Aorta (tissue), 5 donors: ENCODE measurements around the gene SRBD1. TPM values are rescaled to one million over a fixed set of nuclear protein-coding genes. Genes with fewer than 3 reads are reported as not detected.
A peak's percentile ranks its signal among the peaks of the same experiment; 100 is the strongest.

Experiments
- ATAC-seq: fragments of 200-7000 bp; cut with Tn5 transposase; one replicate; pipeline ENCODE4 v1.9.1; 2022; ENCODE audit warnings: moderate library complexity; ENCODE audit not compliant: low FRiP score
- DNase-seq, 2 donors: peaks; one replicate each; pipeline ENCODE4 v3.0.0-alpha.2; 2020
- H3K27ac ChIP-seq, 2 donors: one replicate each; pipeline ENCODE4 v1.5.1; 2013; ENCODE audit warnings: low read length in 2 of 2, mild to moderate bottlenecking in 2 of 2, moderate library complexity in 2 of 2, control low read depth in 1 of 2, inconsistent platforms in 1 of 2, low read depth in 1 of 2
- H3K27me3 ChIP-seq, 2 donors: one replicate each; pipeline ENCODE4 v1.6.1; 2013; ENCODE audit warnings: control low read depth in 1 of 2, low read length in 1 of 2, mild to moderate bottlenecking in 1 of 2, moderate library complexity in 1 of 2; ENCODE audit not compliant: insufficient read depth in 2 of 2, control insufficient read depth in 1 of 2
- H3K36me3 ChIP-seq, 2 donors: one replicate each; pipeline ENCODE4 v1.6.1; 2013; ENCODE audit warnings: control low read depth in 1 of 2, low read length in 1 of 2, mild to moderate bottlenecking in 1 of 2; ENCODE audit not compliant: insufficient read depth in 2 of 2, control insufficient read depth in 1 of 2
- H3K4me1 ChIP-seq, 2 donors: one replicate each; pipeline ENCODE4 v1.6.1; 2013; ENCODE audit warnings: low read length in 2 of 2, control low read depth in 1 of 2, mild to moderate bottlenecking in 1 of 2, moderate library complexity in 1 of 2; ENCODE audit not compliant: insufficient read depth in 2 of 2, control insufficient read depth in 1 of 2
- H3K4me3 ChIP-seq, 2 donors: one replicate each; pipeline ENCODE4 v1.5.1; 2013; ENCODE audit warnings: low read length in 2 of 2, control low read depth in 1 of 2, mild to moderate bottlenecking in 1 of 2
- H3K9me3 ChIP-seq: one replicate; pipeline ENCODE4 v1.6.1; 2013; ENCODE audit warnings: mild to moderate bottlenecking, low read length; ENCODE audit not compliant: control insufficient read depth
- WGBS, 2 donors: extraction: QIAGEN DNeasy Blood & Tissue Kit; methylation state at CpG; one replicate each; pipeline ENCODE4 v1.1.7; 2013; 5-methylcytosine and 5-hydroxymethylcytosine counted together
- intact Hi-C, 2 donors: fragments of 100-400 bp; cut with DNase I; formaldehyde crosslinking; loops; one replicate each; pipeline versions ENCODE4 v1.14.2 to v1.15.0; 2022
- polyA plus RNA-seq, 2 donors: library from polyadenylated mRNA; stranded (reverse); fragments of 200-250 nt; gene quantifications; one replicate each; pipeline ENCODE4 v1.2.3, GENCODE V29; 2013
- total RNA-seq, 2 donors: library from RNA; stranded (reverse); fragmentation: NEBNext Ultra II Directional; extraction: Animal tissue kit (Norgen Biotek cat#: 25700); gene quantifications; one replicate each; pipeline ENCODE4 v1.2.1, GENCODE V29; 2021
- donor health status: healthy with polysubstance abuse.
- donor health status: Bipolar disorder and iron deficiency.
- donor health status: DM: no; HTN: no; CAD: no.
- donor health status: DM: no; HTN: no; CAD: no.
- donor health status: DM: yes; HTN: yes; CAD: no.

Gene SRBD1
- total and polyA plus RNA-seq, 4 donors = 5.4 to 21.2 (median 10.6) TPM

DNA sequence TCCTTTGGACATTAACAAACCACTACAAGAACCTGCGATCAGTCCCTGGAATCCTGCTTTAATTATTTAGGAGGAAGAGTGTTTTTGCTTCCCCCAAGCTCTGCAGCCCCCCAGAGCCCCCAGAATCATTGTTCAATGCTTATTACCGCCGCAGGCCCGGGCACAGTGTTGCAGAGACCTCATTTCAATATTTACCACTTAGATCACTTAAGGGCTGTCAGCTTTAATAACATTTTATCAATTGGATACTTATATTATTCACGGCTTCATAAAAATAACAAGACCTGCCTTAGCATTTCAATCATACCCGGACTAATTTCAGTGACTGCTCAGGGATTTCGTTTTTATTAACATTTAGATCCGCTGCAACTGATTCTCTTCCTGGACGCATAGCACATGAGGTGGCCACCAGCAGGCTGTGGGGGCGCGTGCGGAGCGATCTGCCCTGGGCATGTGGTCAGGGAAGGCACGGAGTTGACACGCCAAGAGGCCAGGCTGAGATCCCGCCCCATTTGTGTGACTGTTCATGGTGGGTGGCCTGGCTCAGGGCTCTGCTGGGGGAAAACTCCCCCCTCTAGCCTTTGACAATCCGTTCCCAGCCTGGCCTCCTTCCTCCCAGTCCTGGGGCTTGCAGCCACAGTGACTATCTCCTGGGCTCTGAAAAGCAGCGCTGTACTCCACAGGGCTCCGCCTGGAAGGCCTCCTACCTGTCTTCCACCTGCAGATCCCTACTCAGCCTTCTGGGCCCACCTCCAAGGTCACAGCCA lies 267.6 kb downstream of the SRBD1 start:
- DNase-seq (peak in 1 of 2 donors; percentile 50), ATAC-seq (peak; percentile 53)
- H3K27me3 ChIP-seq = no peaks in the 10 kb centered on the region
- no peaks in the 10 kb centered on the region for H3K4me1 ChIP-seq
- no peaks in the 10 kb centered on the region for H3K9me3 ChIP-seq
- intact Hi-C loops = no loop called here
- WGBS, 2 donors = 91 to 94% methylated on average over 19 of the region's 19 CpGs
- H3K36me3 ChIP-seq = no peaks in the 10 kb centered on the region
- no peak overlapping the region for H3K27ac ChIP-seq
- H3K4me3 ChIP-seq = no peak overlapping the region

DNA sequence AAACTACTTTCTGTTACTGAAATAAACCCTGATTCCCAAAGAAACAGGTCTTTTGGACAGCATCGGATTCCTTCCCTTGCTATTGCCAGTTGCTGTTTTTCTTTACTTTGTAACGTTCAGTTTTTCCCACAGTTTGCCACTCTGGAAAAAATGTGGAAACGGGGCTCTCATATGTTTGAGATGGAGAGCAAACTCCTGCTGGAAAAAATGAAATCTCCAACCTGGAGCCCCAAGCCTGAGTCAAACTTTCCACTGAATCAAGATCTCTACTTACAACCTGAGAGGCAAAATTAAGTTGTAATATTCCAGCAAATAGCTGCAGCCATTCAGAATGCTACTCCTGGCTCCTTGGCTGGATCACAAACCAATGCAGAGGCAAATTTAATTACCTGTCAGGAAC lies 270.7 kb downstream of the SRBD1 start:
- no peak for ATAC-seq
- DNase-seq = no peak
- peak overlapping the region in 1 of 2 donors; percentile 7 for H3K27ac ChIP-seq
- H3K4me1 ChIP-seq = no peaks in the 10 kb centered on the region
- no peak overlapping the region for H3K4me3 ChIP-seq
- no peaks in the 10 kb centered on the region for H3K9me3 ChIP-seq
- H3K27me3 ChIP-seq = no peaks in the 10 kb centered on the region
- intact Hi-C loops = no loop called here
- WGBS, 2 donors = 4 to 11% methylated on average over 3 of the region's 3 CpGs
- no peaks in the 10 kb centered on the region for H3K36me3 ChIP-seq

DNA sequence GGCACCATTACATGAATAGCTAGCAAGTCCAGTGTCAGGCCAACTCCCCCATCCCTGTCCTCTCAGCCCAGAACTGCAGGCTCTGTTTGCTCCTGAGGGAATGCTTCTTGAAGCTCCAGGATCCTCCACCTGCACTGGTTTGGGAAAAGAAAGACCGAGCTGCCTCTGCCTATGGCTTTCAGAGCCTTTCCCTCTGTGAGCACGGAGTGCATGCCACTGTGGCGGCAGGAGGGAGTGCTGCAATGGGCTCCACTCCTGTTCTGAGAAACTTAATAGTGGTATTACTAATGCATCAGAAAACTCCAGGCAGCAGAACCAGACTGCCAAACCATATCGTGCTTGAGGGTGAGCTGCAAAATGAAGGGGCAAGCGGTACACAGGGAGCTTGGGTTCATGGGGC lies 271.8 kb downstream of the SRBD1 start:
- Histone ChIP-seq H3K9me3 (no peaks in the 10 kb centered on the region), H3K27ac (no peak overlapping the region), H3K36me3 (no peaks in the 10 kb centered on the region), H3K4me3 (no peak overlapping the region), H3K4me1 (no peaks in the 10 kb centered on the region), H3K27me3 (no peaks in the 10 kb centered on the region)
- intact Hi-C loops = loop anchor here in 1 of 2 donors (10.0 kb wide), 1 partner anchor 1434 kb away; no protein-coding TSS in a partner anchor
- no peak for DNase-seq
- no peak for ATAC-seq
- 94% methylated on average over 5 of the region's 5 CpGs for WGBS, 2 donors

Other genes starting within 250 kb of the SRBD1 start
- gene PRKCE, start 40.4 kb upstream of the SRBD1 start, total RNA-seq = 10 to 100 TPM; 20.3 to 23.8 TPM
- 1 to 10 TPM; 1.5 to 2.0 TPM for gene PRKCE, start 40.4 kb upstream of the SRBD1 start, polyA plus RNA-seq